MCF 10A (cell line): ENCODE data around the gene PGF. TPM values are rescaled to one million over a fixed set of nuclear protein-coding genes. Genes with fewer than 3 reads are reported as not detected.

Experiments used
- BruUV-seq: library from RNA; stranded (reverse); fragments of 400-500 nt; replicated peaks from 2 replicates; lab custom pipeline; 2021; lab: Mats Ljungman, UMichigan
- CTCF ChIA-PET: fragments of 300-600 bp; sonication (Branson Sonifier 250); formaldehyde crosslinking; extraction: SDS; loops from one replicate; lab custom pipeline; 2021; ENCODE audit warnings: antibody characterized with exemption, inconsistent platforms; lab: Yijun Ruan, JAX
- POLR2A ChIA-PET: fragments of 300-600, 350-650 bp; sonication (Branson Sonifier 250); formaldehyde crosslinking; extraction: SDS; loops from one replicate; lab custom pipeline; 2020; ENCODE audit warnings: antibody characterized with exemption, inconsistent platforms; lab: Yijun Ruan, JAX
- DNase-seq: peaks from one replicate; pipeline ENCODE4 v3.0.0-alpha.2; 2018; ENCODE audit not compliant: unreplicated experiment
- H3K27ac Mint-ChIP-seq: one replicate; pipeline ENCODE4 v1.8.0; 2022; ENCODE audit warnings: mild to moderate bottlenecking, low read depth, mixed read lengths; ENCODE audit not compliant: unreplicated experiment
- H3K27me3 Mint-ChIP-seq: one replicate; pipeline ENCODE4 v1.8.0; 2022; ENCODE audit warnings: mixed read lengths; ENCODE audit not compliant: insufficient read depth, unreplicated experiment
- H3K36me3 Mint-ChIP-seq: one replicate; pipeline ENCODE4 v1.8.0; 2022; ENCODE audit warnings: mild to moderate bottlenecking, moderate library complexity, mixed read lengths; ENCODE audit not compliant: insufficient read depth, unreplicated experiment
- H3K4me1 Mint-ChIP-seq: one replicate; pipeline ENCODE4 v1.8.0; 2022; ENCODE audit warnings: mixed read lengths; ENCODE audit not compliant: insufficient read depth, unreplicated experiment
- H3K4me3 Mint-ChIP-seq: one replicate; pipeline ENCODE4 v1.8.0; 2022; ENCODE audit warnings: mild to moderate bottlenecking, moderate library complexity, mixed read lengths; ENCODE audit not compliant: unreplicated experiment
- H3K9me3 Mint-ChIP-seq: one replicate; pipeline ENCODE4 v1.8.0; 2022; ENCODE audit warnings: mixed read lengths; ENCODE audit not compliant: unreplicated experiment
- CTCF ChIP-seq: fragments of 200-600 bp; IDR thresholded peaks from one replicate; pipeline ENCODE4 v1.8.0; 2022; ENCODE audit warnings: antibody characterized with exemption, mild to moderate bottlenecking; ENCODE audit not compliant: unreplicated experiment
- intact Hi-C: fragments of 100-400 bp; cut with micrococcal nuclease; formaldehyde crosslinking; loops from 2 replicates; pipeline ENCODE4 v1.14.1; 2022
- total RNA-seq: library from RNA; stranded (reverse); gene quantifications from 2 replicates; pipeline ENCODE4 v1.2.3, GENCODE V29; 2022

The PGF gene
- total RNA-seq, 1 experiment from 2014 or later: 2.1 TPM

GRCh38 chr14:74917646-74918081, 37.7 kb downstream of the PGF start:
- ChIA-PET POLR2A (interaction anchor here (0.6 to 1.7 kb wide), 2 partner anchors 12 to 13 kb away, joined by 3 read pairs; no protein-coding TSS in a partner anchor), CTCF (interaction anchor here (1.0 to 1.2 kb wide), 6 partner anchors 12 to 386 kb away, joined by 3 to 6 read pairs (median 3); no protein-coding TSS in a partner anchor)
- H3K4me3 Mint-ChIP-seq: no peak overlapping the region
- DNase-seq: no peak
- H3K27ac Mint-ChIP-seq: no peak overlapping the region
- no peak for TF ChIP-seq CTCF
- no peaks in the 10 kb centered on the region for H3K36me3 Mint-ChIP-seq
- intact Hi-C loops: no loop called here
- H3K4me1 Mint-ChIP-seq: peaks cover 5% of the 10 kb centered on the region
- no TSS peak for BruUV-seq
- no peaks in the 10 kb centered on the region for H3K27me3 Mint-ChIP-seq
- H3K9me3 Mint-ChIP-seq: no peaks in the 10 kb centered on the region

GRCh38 chr14:74917178-74917543, 38.2 kb downstream of the PGF start:
- DNase-seq: no peak
- H3K4me1 Mint-ChIP-seq: peaks cover 6% of the 10 kb centered on the region
- H3K27ac Mint-ChIP-seq: no peak overlapping the region
- H3K4me3 Mint-ChIP-seq: no peak overlapping the region
- intact Hi-C loops: no loop called here
- no peaks in the 10 kb centered on the region for H3K9me3 Mint-ChIP-seq
- CTCF ChIA-PET: interaction anchor here (1.0 to 1.2 kb wide), 7 partner anchors 11 to 387 kb away, joined by 3 to 7 read pairs (median 3); no protein-coding TSS in a partner anchor
- H3K27me3 Mint-ChIP-seq: no peaks in the 10 kb centered on the region
- H3K36me3 Mint-ChIP-seq: no peaks in the 10 kb centered on the region
- no peak for TF ChIP-seq CTCF
- BruUV-seq: no TSS peak
- POLR2A ChIA-PET: interaction anchor here (0.6 to 1.7 kb wide), 3 partner anchors 12 to 607 kb away, joined by 3 read pairs; no protein-coding TSS in a partner anchor

- H3K27me3 Mint-ChIP-seq: no peaks in the 10 kb centered on the region
- no peak for DNase-seq
- H3K4me1 Mint-ChIP-seq: peaks cover 14% of the 10 kb centered on the region
- no peaks in the 10 kb centered on the region for H3K9me3 Mint-ChIP-seq
- intact Hi-C loops: no loop called here
- TF ChIP-seq CTCF: no peak
- CTCF ChIA-PET: interaction anchor here (1.2 kb wide), 1 partner anchor 49 kb away, joined by 4 read pairs; no protein-coding TSS in a partner anchor
- no peak overlapping the region for H3K4me3 Mint-ChIP-seq
- no peaks in the 10 kb centered on the region for H3K36me3 Mint-ChIP-seq
- POLR2A ChIA-PET: no interaction called here
- H3K27ac Mint-ChIP-seq: no peak overlapping the region
- BruUV-seq: no TSS peak
These were observed 39.6 kb downstream of the PGF start for GRCh38 chr14:74915826-74916225.

- Mint-ChIP-seq H3K4me1 (peaks cover 14% of the 10 kb centered on the region), H3K36me3 (peaks cover under 1% of the 10 kb centered on the region), H3K27me3 (no peaks in the 10 kb centered on the region), H3K9me3 (no peaks in the 10 kb centered on the region), H3K4me3 (no peak overlapping the region), H3K27ac (no peak overlapping the region)
- no peak for TF ChIP-seq CTCF
- intact Hi-C loops: no loop called here
- ChIA-PET CTCF (interaction anchor here (1.0 kb wide), 1 partner anchor 174 kb away, joined by 3 read pairs; no protein-coding TSS in a partner anchor), POLR2A (no interaction called here)
- DNase-seq: no peak
- BruUV-seq: no TSS peak
These were observed 40.0 kb downstream of the PGF start for GRCh38 chr14:74915426-74915825.
